HEK293 (cell line): Measurements from ENCODE around the gene PALS2.

ENCODE experiments used
- CTCF ChIA-PET: fragments of 350-600 bp; formaldehyde crosslinking; extraction: SDS; loops from one replicate; lab custom pipeline; 2021; ENCODE audit warnings: antibody characterized with exemption; lab: Yijun Ruan, JAX
- POLR2A ChIA-PET: fragments of 300-600 bp; formaldehyde crosslinking; extraction: SDS; loops from one replicate; lab custom pipeline; 2020; ENCODE audit warnings: antibody characterized with exemption, inconsistent platforms; lab: Yijun Ruan, JAX
- H3K27ac ChIP-seq: fragments of 200-500 bp; sonication (Bioruptor generic); 2 replicates; pipeline ENCODE4 v1.5.1; 2014; ENCODE audit warnings: low read depth, low read length, control low read depth, inconsistent platforms; ENCODE audit errors: extremely low read depth
- H3K36me3 ChIP-seq, 2 experiments: fragments of 200-500 bp in 1 of 2; sonication (Bioruptor generic) in 1 of 2; 1 replicate in 1 of 2; 2 replicates in 1 of 2; pipeline ENCODE4 v1.5.1; 2014 to 2017; ENCODE audit warnings: inconsistent platforms in 2 of 2, low read length in 2 of 2; ENCODE audit not compliant: control insufficient read depth in 2 of 2, insufficient read depth in 1 of 2
- H3K4me1 ChIP-seq: fragments of 200-500 bp; sonication (Bioruptor generic); 2 replicates; pipeline ENCODE4 v1.5.1; 2014; ENCODE audit warnings: mild to moderate bottlenecking, low read length, inconsistent platforms; ENCODE audit not compliant: control insufficient read depth, insufficient read depth
- H3K4me3 ChIP-seq: 2 replicates; pipeline ENCODE4 v1.5.1; 2011; ENCODE audit warnings: low read depth, mild to moderate bottlenecking, control low read depth, low read length, moderate library complexity
- H3K9me3 ChIP-seq: fragments of 200-500 bp; sonication (Bioruptor generic); 2 replicates; pipeline ENCODE4 v1.5.1; 2014; ENCODE audit warnings: low read depth, low read length, inconsistent platforms; ENCODE audit not compliant: control insufficient read depth, insufficient read depth
- EGR2 ChIP-seq: fragments of 450-650 bp; formaldehyde crosslinking; IDR thresholded peaks from 2 replicates; pipeline ENCODE4 v1.5.1; 2016; ENCODE audit warnings: low read depth, missing biosample characterization, missing genetic modification characterization
- FEZF1 ChIP-seq: fragments of 450-650 bp; formaldehyde crosslinking; IDR thresholded peaks from 2 replicates; pipeline ENCODE4 v1.5.1; 2016; ENCODE audit warnings: missing biosample characterization, missing genetic modification characterization
- TCF7L2 ChIP-seq: IDR thresholded peaks from 2 replicates; pipeline ENCODE4 v1.6.1; 2011; ENCODE audit warnings: low read depth, mild to moderate bottlenecking, inconsistent platforms, low read length, moderate library complexity, borderline replicate concordance
- TSHZ1 ChIP-seq: fragments of 450-650 bp; formaldehyde crosslinking; IDR thresholded peaks from 2 replicates; pipeline ENCODE4 v1.5.1; 2016; ENCODE audit warnings: missing biosample characterization, missing genetic modification characterization, borderline replicate concordance
- ZIC2 ChIP-seq: fragments of 450-650 bp; formaldehyde crosslinking; IDR thresholded peaks from 2 replicates; pipeline ENCODE4 v1.5.1; 2016; ENCODE audit warnings: missing biosample characterization, missing genetic modification characterization
- ZNF184 ChIP-seq: fragments of 450-650 bp; IDR thresholded peaks from 2 replicates; pipeline ENCODE4 v1.5.1; 2018; ENCODE audit warnings: missing biosample characterization, mild to moderate bottlenecking, missing genetic modification characterization
- ZNF2 ChIP-seq: fragments of 450-650 bp; formaldehyde crosslinking; IDR thresholded peaks from 2 replicates; pipeline ENCODE4 v1.5.1; 2016; ENCODE audit warnings: missing biosample characterization, missing genetic modification characterization
- ZNF324 ChIP-seq: fragments of 450-650 bp; formaldehyde crosslinking; IDR thresholded peaks from 2 replicates; pipeline ENCODE4 v1.5.1; 2016; ENCODE audit warnings: missing biosample characterization, missing genetic modification characterization
- ZNF48 ChIP-seq: fragments of 450-650 bp; formaldehyde crosslinking; IDR thresholded peaks from 2 replicates; pipeline ENCODE4 v1.5.1; 2016; ENCODE audit warnings: missing biosample characterization, missing genetic modification characterization
- ZNF518A ChIP-seq: fragments of 450-650 bp; formaldehyde crosslinking; conservative IDR thresholded peaks from 2 replicates; pipeline ENCODE4 v1.5.1; 2016; ENCODE audit warnings: low read depth, missing biosample characterization, missing genetic modification characterization
- ZNF707 ChIP-seq: fragments of 450-650 bp; formaldehyde crosslinking; IDR thresholded peaks from 2 replicates; pipeline ENCODE4 v1.5.1; 2016; ENCODE audit warnings: missing biosample characterization, missing genetic modification characterization

The PALS2 gene

GRCh38 chr7:24619978-24620377, 46.7 kb downstream of the PALS2 start (continued):
- TF ChIP-seq ZNF48 (tag by site-specific recombination), result no peak
- TF ChIP-seq ZNF184 (tag by site-specific recombination), result no peak
- no peak for TF ChIP-seq ZNF2 (tag by site-specific recombination)
- TF ChIP-seq ZNF518A (tag by site-specific recombination), result no peak
- no peak for TF ChIP-seq EGR2 (tag by site-specific recombination)
- no peak for TF ChIP-seq ZIC2 (tag by site-specific recombination)
- TF ChIP-seq FEZF1 (tag by site-specific recombination), result no peak
- TF ChIP-seq TCF7L2, result no peak

- H3K36me3 ChIP-seq, result no peaks in the 10 kb centered on the region; a peak in 2 of 3 replicates
- ChIA-PET CTCF (no interaction called here), POLR2A (no interaction called here)
- H3K4me3 ChIP-seq, result no peak overlapping the region
- peaks cover 3% of the 10 kb centered on the region; the same call in 1 of the 2 replicates for H3K4me1 ChIP-seq
- TF ChIP-seq TSHZ1 (no peak), ZNF324 (tag by site-specific recombination) (no peak), ZNF707 (tag by site-specific recombination) (no peak)
- TF ChIP-seq, all 188 proteins: peak for 0
- Histone ChIP-seq H3K27ac (no peak overlapping the region), H3K9me3 (no peaks in the 10 kb centered on the region)
Measured at GRCh38 chr7:24622646-24623182, 49.5 kb downstream of the PALS2 start.
